HG03460 (cell line): ENCODE measurements around the gene AP5S1.
"Not testable (repeated sequence)": the region's sequence is repeated elsewhere in the genome, so short reads cannot be mapped to it uniquely, and the experiment has no call there.

Source experiments
- ATAC-seq: cut with Tn5 transposase; IDR thresholded peaks from one replicate; pipeline ENCODE4 v1.9.1; 2021; ENCODE audit not compliant: unreplicated experiment

Gene AP5S1

GRCh38 chr20:3811467-3812258, 8.7 kb upstream of the AP5S1 start:
- no peak for ATAC-seq

GRCh38 chr20:3812259-3812681, 8.1 kb upstream of the AP5S1 start:
- ATAC-seq: no peak

- ATAC-seq: no peak
Measured at GRCh38 chr20:3812975-3813847, 7.1 kb upstream of the AP5S1 start.

- ATAC-seq: no peak
Measured at GRCh38 chr20:3813848-3814581, 6.3 kb upstream of the AP5S1 start.

- ATAC-seq: no peak
Measured at GRCh38 chr20:3814928-3815495, 5.3 kb upstream of the AP5S1 start.

GRCh38 chr20:3815703-3816315, 4.5 kb upstream of the AP5S1 start:
- ATAC-seq: no peak

- ATAC-seq: no peak
Measured at GRCh38 chr20:3818155-3819151, 1.9 kb upstream of the AP5S1 start.

GRCh38 chr20:3819411-3820047, 818 bp upstream of the AP5S1 start:
- no peak for ATAC-seq

- ATAC-seq: peak; percentile 14
Measured at GRCh38 chr20:3820901-3821727, 767 bp downstream of the AP5S1 start.

GRCh38 chr20:3821996-3822395, 1.6 kb downstream of the AP5S1 start:
- no peak for ATAC-seq

GRCh38 chr20:3823881-3824280, 3.5 kb downstream of the AP5S1 start:
- ATAC-seq: no peak

GRCh38 chr20:3825526-3825925, 5.2 kb downstream of the AP5S1 start:
- ATAC-seq: no peak

GRCh38 chr20:3826420-3826819, 6.1 kb downstream of the AP5S1 start:
- ATAC-seq: no peak

- no peak for ATAC-seq
Measured at GRCh38 chr20:3828798-3829197, 8.5 kb downstream of the AP5S1 start.

- ATAC-seq: not testable (repeated sequence)
Measured at GRCh38 chr20:3829891-3830290, 9.5 kb downstream of the AP5S1 start.

GRCh38 chr20:3836132-3836531, 15.8 kb downstream of the AP5S1 start:
- no peak for ATAC-seq

- ATAC-seq: no peak
Measured at GRCh38 chr20:3839328-3839727, 19.0 kb downstream of the AP5S1 start.

GRCh38 chr20:3840201-3840600, 19.9 kb downstream of the AP5S1 start:
- ATAC-seq: not testable (repeated sequence)
